AG09309 (cell line): ENCODE results near the gene FGD5.

Experiments used
- DNase-seq: peaks from one replicate; pipeline ENCODE4 v3.0.0-alpha.2; 2010; ENCODE audit warnings: low read depth
- H3K4me3 ChIP-seq: 2 replicates; pipeline ENCODE4 v1.5.1; 2011; ENCODE audit warnings: mild to moderate bottlenecking, low read depth, low read length, moderate library complexity; ENCODE audit not compliant: control insufficient read depth
- CTCF ChIP-seq: IDR thresholded peaks from 2 replicates; pipeline ENCODE4 v1.5.1; 2011; ENCODE audit warnings: mild to moderate bottlenecking, low read depth, low read length, inconsistent platforms; ENCODE audit not compliant: insufficient read depth, control insufficient read depth; ENCODE audit errors: missing control alignments

The FGD5 gene

GRCh38 chr3:14929310-14930074 lies 110.7 kb downstream of the FGD5 start:
- no peak overlapping the region for H3K4me3 ChIP-seq
- no peak for TF ChIP-seq CTCF
- DNase-seq: no peak

GRCh38 chr3:14933820-14934425 lies 115.2 kb downstream of the FGD5 start:
- no peak overlapping the region for H3K4me3 ChIP-seq
- DNase-seq: no peak
- TF ChIP-seq CTCF: no peak

- no peak overlapping the region for H3K4me3 ChIP-seq
- DNase-seq: no peak
- no peak for TF ChIP-seq CTCF
Observed at GRCh38 chr3:14935592-14936345, 117.0 kb downstream of the FGD5 start.

- no peak for DNase-seq
- no peak for TF ChIP-seq CTCF
Observed at GRCh38 chr3:14938954-14939353, 120.2 kb downstream of the FGD5 start.

GRCh38 chr3:14941871-14942270 lies 123.1 kb downstream of the FGD5 start:
- no peak overlapping the region for H3K4me3 ChIP-seq

More at GRCh38 chr3:14938954-14939353, 120.2 kb downstream of the FGD5 start:
- no peak overlapping the region for H3K4me3 ChIP-seq

More at GRCh38 chr3:14941871-14942270, 123.1 kb downstream of the FGD5 start:
- no peak for DNase-seq
- no peak for TF ChIP-seq CTCF
